Thyroid gland (tissue), 4 donors: ENCODE results near the gene ATP5PB. TPM values are rescaled to one million over a fixed set of nuclear protein-coding genes. Genes with fewer than 3 reads are reported as not detected.

Experiments used
- DNase-seq, 2 donors: peaks; one replicate each; pipeline ENCODE4 v3.0.0-alpha.2; 2019
- H3K27ac ChIP-seq, 3 donors: fragments of 200-600 bp; sonication (generic); 1 replicate in 2 of 3; 2 replicates in 1 of 3; pipeline ENCODE4 v1.5.1; 2016 to 2019; ENCODE audit warnings: mild to moderate bottlenecking in 1 of 3, moderate library complexity in 1 of 3
- H3K27me3 ChIP-seq: fragments of 200-600 bp; sonication (generic); one replicate; pipeline ENCODE4 v1.5.1; 2019
- H3K36me3 ChIP-seq, 2 donors: fragments of 200-600 bp; sonication (generic); one replicate each; pipeline ENCODE4 v1.5.1; 2016 to 2019
- H3K4me1 ChIP-seq, 2 donors: fragments of 200-600 bp; sonication (generic); one replicate each; pipeline ENCODE4 v1.5.1; 2017 to 2019
- H3K4me3 ChIP-seq, 3 donors: fragments of 200-600 bp; sonication (generic); replicated peaks in 1 of 3; 1 replicate in 2 of 3; 2 replicates in 1 of 3; pipeline ENCODE4 v1.5.1; 2016; ENCODE audit warnings: mild to moderate bottlenecking in 1 of 3
- H3K9me3 ChIP-seq: fragments of 200-600 bp; sonication (generic); one replicate; pipeline ENCODE4 v1.5.1; 2017
- POLR2A ChIP-seq, 2 donors: fragments of 450-650 bp; IDR thresholded peaks; one replicate each; pipeline ENCODE4 v1.6.1; 2017; ENCODE audit warnings: antibody characterized with exemption in 2 of 2, mild to moderate bottlenecking in 2 of 2, moderate library complexity in 1 of 2
- WGBS, 2 donors: methylation state at CpG; one replicate each; pipeline ENCODE4 v1.1.5; 2017; 5-methylcytosine and 5-hydroxymethylcytosine counted together
- intact Hi-C: fragments of 100-400 bp; cut with DNase I; formaldehyde crosslinking; loops from one replicate; pipeline ENCODE4 v1.15.1; 2023
- total RNA-seq, 4 donors: library from RNA; depleted of rRNA; stranded (reverse); fragments of >200 nt; gene quantifications; one replicate each; pipeline ENCODE4 v1.2.3, GENCODE V29; 2016
- TF ChIP-seq, protein P1 (sequence below), 6 experiments: fragments of 200-600 bp in 3 of 6; fragments of 450-650 bp in 3 of 6; sonication (generic) in 3 of 6; IDR thresholded peaks; one replicate each; pipeline ENCODE4 v1.5.1; 2016 to 2019; ENCODE audit warnings: antibody characterized with exemption in 6 of 6, mild to moderate bottlenecking in 2 of 6, inconsistent platforms in 1 of 6, moderate library complexity in 1 of 6

ATP5PB gene
- total RNA-seq, 4 donors from 2014 or later = 128 to 252 (median 193) TPM

DNA sequence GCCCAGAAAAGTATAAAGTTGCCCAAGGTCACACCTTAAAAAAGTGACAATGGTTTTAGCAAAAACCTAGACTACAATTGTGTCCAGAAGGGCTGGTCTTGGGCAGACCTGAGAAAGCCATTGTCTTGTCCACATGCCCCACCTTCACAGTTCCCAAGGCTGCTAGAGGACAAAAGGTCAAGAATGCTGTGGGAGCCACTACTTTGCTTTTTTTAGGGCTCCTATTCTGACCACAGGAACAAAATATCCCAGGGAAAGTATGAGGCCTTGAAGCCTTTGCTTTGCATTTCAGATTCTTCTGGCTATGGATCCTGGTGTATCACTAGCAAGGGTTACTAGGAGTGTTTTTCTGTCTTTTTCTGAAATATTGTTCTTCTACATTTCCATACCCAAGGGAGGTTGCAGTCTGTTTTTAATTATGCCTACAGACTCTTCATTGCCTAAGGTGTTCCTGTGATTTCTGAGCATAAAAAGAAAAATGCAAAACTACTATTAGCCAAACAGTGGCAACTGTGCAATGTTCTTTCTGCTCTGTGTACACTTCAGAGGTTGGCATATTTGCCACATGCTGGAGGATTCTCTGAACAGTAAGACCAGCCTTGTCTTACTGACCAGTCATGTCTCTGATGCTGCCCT is 35.2 kb downstream of the ATP5PB start:
- H3K4me3 ChIP-seq = no peak overlapping the region
- intact Hi-C loops = loop anchor here (10.0 kb wide), 1 partner anchor 270 kb away; the partner anchor contains the start of gene DDX20
- H3K4me1 ChIP-seq = no peaks in the 10 kb centered on the region
- no peak overlapping the region for H3K27ac ChIP-seq
- H3K27me3 ChIP-seq = no peaks in the 10 kb centered on the region
- no peak for DNase-seq
- TF ChIP-seq, protein P1, sequence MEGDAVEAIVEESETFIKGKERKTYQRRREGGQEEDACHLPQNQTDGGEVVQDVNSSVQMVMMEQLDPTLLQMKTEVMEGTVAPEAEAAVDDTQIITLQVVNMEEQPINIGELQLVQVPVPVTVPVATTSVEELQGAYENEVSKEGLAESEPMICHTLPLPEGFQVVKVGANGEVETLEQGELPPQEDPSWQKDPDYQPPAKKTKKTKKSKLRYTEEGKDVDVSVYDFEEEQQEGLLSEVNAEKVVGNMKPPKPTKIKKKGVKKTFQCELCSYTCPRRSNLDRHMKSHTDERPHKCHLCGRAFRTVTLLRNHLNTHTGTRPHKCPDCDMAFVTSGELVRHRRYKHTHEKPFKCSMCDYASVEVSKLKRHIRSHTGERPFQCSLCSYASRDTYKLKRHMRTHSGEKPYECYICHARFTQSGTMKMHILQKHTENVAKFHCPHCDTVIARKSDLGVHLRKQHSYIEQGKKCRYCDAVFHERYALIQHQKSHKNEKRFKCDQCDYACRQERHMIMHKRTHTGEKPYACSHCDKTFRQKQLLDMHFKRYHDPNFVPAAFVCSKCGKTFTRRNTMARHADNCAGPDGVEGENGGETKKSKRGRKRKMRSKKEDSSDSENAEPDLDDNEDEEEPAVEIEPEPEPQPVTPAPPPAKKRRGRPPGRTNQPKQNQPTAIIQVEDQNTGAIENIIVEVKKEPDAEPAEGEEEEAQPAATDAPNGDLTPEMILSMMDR (IDR thresholded peaks at IDR 0.05) = no peak
- TF ChIP-seq POLR2A (IDR thresholded peaks at IDR 0.05) = no peak
- H3K36me3 ChIP-seq = no peaks in the 10 kb centered on the region
- no peaks in the 10 kb centered on the region for H3K9me3 ChIP-seq

DNA sequence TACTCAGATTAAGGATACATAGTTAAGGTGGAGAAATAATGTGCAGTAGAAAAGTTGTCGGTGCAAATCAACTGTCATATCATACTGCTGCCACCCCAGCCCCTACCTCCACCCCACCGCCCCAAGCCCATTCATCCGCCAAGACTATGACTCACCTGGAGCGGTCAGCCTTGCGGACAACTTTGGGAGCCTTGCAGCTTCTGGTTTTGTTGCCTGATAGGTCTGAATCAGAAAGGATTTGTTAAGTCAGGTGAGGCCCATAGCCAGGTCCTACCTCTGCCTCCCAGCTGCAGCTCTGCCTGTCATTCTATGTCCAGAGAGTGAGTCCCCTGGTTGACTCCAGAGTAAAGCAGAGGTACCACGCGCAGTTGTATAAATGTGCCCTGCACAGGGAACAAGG is 37.2 kb downstream of the ATP5PB start:
- intact Hi-C loops = loop anchor here (10.0 kb wide), 1 partner anchor 268 kb away; the partner anchor contains the start of gene DDX20
- no peak for TF ChIP-seq POLR2A (IDR thresholded peaks at IDR 0.05)
- TF ChIP-seq, protein P1 (IDR thresholded peaks at IDR 0.05) = no peak
- no peak for DNase-seq
- 94 to 98% methylated on average over 6 to 7 of the region's 7 CpGs for WGBS, 2 donors
- H3K4me3 ChIP-seq = no peak overlapping the region
- no peaks in the 10 kb centered on the region for H3K36me3 ChIP-seq
- no peaks in the 10 kb centered on the region for H3K9me3 ChIP-seq
- H3K27ac ChIP-seq = no peak overlapping the region
- H3K4me1 ChIP-seq = no peaks in the 10 kb centered on the region
- no peaks in the 10 kb centered on the region for H3K27me3 ChIP-seq

DNA sequence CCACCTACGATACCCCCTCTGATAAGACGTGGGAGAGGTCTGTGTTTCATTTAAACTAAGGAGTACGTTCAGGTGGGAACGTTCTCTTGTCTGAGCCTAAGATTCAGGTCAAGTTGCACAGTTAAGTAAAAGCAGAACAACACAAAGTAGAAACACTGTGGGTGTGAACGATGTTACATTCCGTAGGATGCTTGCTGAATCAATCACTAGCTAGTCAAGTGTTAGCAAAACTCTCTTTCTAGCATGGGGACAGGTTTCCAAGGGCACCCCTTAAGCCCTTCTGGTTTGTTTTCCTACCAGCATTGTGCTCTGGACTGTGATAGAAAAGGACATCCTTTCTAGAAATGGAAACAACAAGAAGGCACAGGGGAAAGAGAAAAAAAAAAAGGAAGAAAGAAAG is 37.9 kb downstream of the ATP5PB start:
- Histone ChIP-seq H3K9me3 (no peaks in the 10 kb centered on the region), H3K4me1 (no peaks in the 10 kb centered on the region), H3K27ac (no peak overlapping the region), H3K4me3 (no peak overlapping the region), H3K27me3 (no peaks in the 10 kb centered on the region), H3K36me3 (no peaks in the 10 kb centered on the region)
- WGBS, 2 donors = 72 to 82% methylated on average over 6 of the region's 6 CpGs
- no peak for TF ChIP-seq POLR2A (IDR thresholded peaks at IDR 0.05)
- TF ChIP-seq, protein P1 (IDR thresholded peaks at IDR 0.05) = no peak
- intact Hi-C loops = loop anchor here (10.0 kb wide), 1 partner anchor 268 kb away; the partner anchor contains the start of gene DDX20
- DNase-seq = no peak

DNA sequence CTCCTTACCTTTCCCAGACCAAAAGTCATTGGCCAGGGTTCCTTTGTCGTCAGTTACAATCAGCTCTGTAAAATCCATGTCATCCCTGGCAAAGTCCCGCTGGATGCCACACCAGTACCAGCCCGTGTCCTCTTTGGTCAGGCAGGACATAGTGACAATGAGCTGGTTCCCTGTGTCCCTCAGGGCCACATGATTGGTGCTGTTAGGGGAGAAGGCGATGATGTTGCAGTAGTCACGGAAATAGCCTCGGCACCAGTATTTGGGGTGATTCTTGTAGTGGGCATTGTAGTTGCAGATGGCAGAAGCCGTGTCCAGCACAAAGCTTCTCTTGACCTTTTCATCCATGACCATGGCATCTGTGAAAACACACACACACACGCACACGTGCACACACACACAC is 39.4 kb downstream of the ATP5PB start:
- Histone ChIP-seq H3K9me3 (no peaks in the 10 kb centered on the region), H3K36me3 (no peaks in the 10 kb centered on the region), H3K27me3 (no peaks in the 10 kb centered on the region), H3K4me3 (no peak overlapping the region), H3K27ac (no peak overlapping the region), H3K4me1 (no peaks in the 10 kb centered on the region)
- 94 to 95% methylated on average over 7 to 9 of the region's 9 CpGs for WGBS, 2 donors
- TF ChIP-seq, protein P1 (IDR thresholded peaks at IDR 0.05) = no peak
- no peak for TF ChIP-seq POLR2A (IDR thresholded peaks at IDR 0.05)
- no peak for DNase-seq
- intact Hi-C loops = loop anchor here (10.0 kb wide), 1 partner anchor 266 kb away; the partner anchor contains the start of gene DDX20

DNA sequence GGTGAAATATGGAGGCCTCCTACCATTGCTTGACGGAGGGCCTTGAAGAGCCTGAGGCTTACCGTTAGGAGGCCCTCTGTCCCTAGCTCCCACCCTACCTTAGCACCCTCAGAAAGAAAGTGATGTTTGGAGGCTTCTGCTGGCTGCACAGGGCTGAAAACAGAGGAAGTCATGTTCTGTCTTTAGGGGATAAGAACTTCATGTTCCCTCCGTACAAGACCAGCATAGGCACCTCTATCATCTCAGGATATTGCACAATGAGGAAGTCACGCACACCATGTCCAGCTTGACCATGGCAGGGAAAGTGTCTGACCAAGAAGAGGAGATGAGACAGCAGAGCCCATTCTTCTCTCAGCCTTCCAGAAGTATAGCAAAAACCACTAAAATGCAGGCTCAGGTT is 40.3 kb downstream of the ATP5PB start:
- Histone ChIP-seq H3K36me3 (no peaks in the 10 kb centered on the region), H3K4me3 (no peak overlapping the region), H3K9me3 (no peaks in the 10 kb centered on the region), H3K4me1 (no peaks in the 10 kb centered on the region), H3K27me3 (no peaks in the 10 kb centered on the region), H3K27ac (no peak overlapping the region)
- 88 to 94% methylated on average over 4 of the region's 4 CpGs for WGBS, 2 donors
- TF ChIP-seq, protein P1 (IDR thresholded peaks at IDR 0.05) = no peak
- TF ChIP-seq POLR2A (IDR thresholded peaks at IDR 0.05) = no peak
- intact Hi-C loops = loop anchor here (10.0 kb wide), 1 partner anchor 265 kb away; the partner anchor contains the start of gene DDX20
- DNase-seq = no peak
